Measurements from ENCODE around the gene GRPEL2.

Gene GRPEL2

GRCh38 chr5:149402291-149402690 lies 57.0 kb downstream of the GRPEL2 start:
- no peak for DNase-seq
